Nasal cavity respiratory epithelium epithelial cell of viscerocranial mucosa (primary cell): ENCODE measurements around the gene THBS4. TPM values are rescaled to one million over a fixed set of nuclear protein-coding genes. Genes with fewer than 3 reads are reported as not detected.

Experiments
- total RNA-seq: library from RNA; depleted of rRNA; stranded (reverse); fragments of >200 nt; gene quantifications from 2 replicates; pipeline ENCODE4 v1.2.3, GENCODE V29; 2014

THBS4 gene
- 0.68 and 1.00 TPM in 2 replicates for total RNA-seq

GRCh38 chr5:80034962-80035821 lies at the start of gene THBS4:
Gene THBS4, plus strand, starts transcription at chr5:80035348. Its CDS starts 190 bp downstream, at chr5:80035538.

GRCh38 chr5:79990598-79991507 lies 44.3 kb upstream of the THBS4 start, which contains the start of gene MTX3:
Gene MTX3, minus strand, starts transcription at chr5:79991262. Its CDS starts 24 bp downstream, at chr5:79991238.

Other genes starting within 250 kb of the THBS4 start
- 29.7 and 34.9 TPM in 2 replicates for gene MTX3, start 44.1 kb upstream of the THBS4 start, total RNA-seq
- 48.5 and 53.9 TPM in 2 replicates for gene SERINC5, start 220.7 kb downstream of the THBS4 start, total RNA-seq